H9 (cell line): Measurements from ENCODE around the gene PIGB. TPM values are rescaled to one million over a fixed set of nuclear protein-coding genes. Genes with fewer than 3 reads are reported as not detected.
A peak's percentile ranks its signal among the peaks of the same experiment; 100 is the strongest.

ENCODE experiments used
- DNase-seq: peaks from one replicate; pipeline ENCODE4 v3.0.0-alpha.2; 2017
- H2AFZ ChIP-seq: one replicate; pipeline ENCODE4 v1.6.1; 2013; ENCODE audit warnings: mild to moderate bottlenecking, low read length, control low read depth, moderate library complexity
- H2AK5ac ChIP-seq: 2 replicates; pipeline ENCODE4 v1.6.1; 2013; ENCODE audit warnings: low read length, control low read depth, mixed read lengths; ENCODE audit not compliant: insufficient read length
- H2BK120ac ChIP-seq: one replicate; pipeline ENCODE4 v1.6.1; 2013; ENCODE audit warnings: low read depth, mild to moderate bottlenecking, low read length, control low read depth, inconsistent platforms; ENCODE audit not compliant: poor library complexity, severe bottlenecking
- H2BK12ac ChIP-seq: 2 replicates; pipeline ENCODE4 v1.6.1; 2013; ENCODE audit warnings: low read length, control low read depth, mixed read lengths, low read depth; ENCODE audit not compliant: insufficient read length
- H2BK15ac ChIP-seq: 2 replicates; pipeline ENCODE4 v1.6.1; 2013; ENCODE audit warnings: low read depth, low read length, control low read depth
- H2BK20ac ChIP-seq: one replicate; pipeline ENCODE4 v1.6.1; 2013; ENCODE audit warnings: low read depth, mild to moderate bottlenecking, low read length, control low read depth, inconsistent platforms; ENCODE audit not compliant: poor library complexity, severe bottlenecking
- H2BK5ac ChIP-seq: 2 replicates; pipeline ENCODE4 v1.6.1; 2013; ENCODE audit warnings: low read length, control low read depth, mixed read lengths; ENCODE audit not compliant: insufficient read length
- H3K14ac ChIP-seq: 2 replicates; pipeline ENCODE4 v1.6.1; 2013; ENCODE audit warnings: low read length, control low read depth; ENCODE audit not compliant: insufficient read depth
- H3K18ac ChIP-seq: 2 replicates; pipeline ENCODE4 v1.6.1; 2013; ENCODE audit warnings: low read depth, mild to moderate bottlenecking, mixed read lengths, low read length, control low read depth; ENCODE audit not compliant: insufficient read length
- H3K23ac ChIP-seq: 2 replicates; pipeline ENCODE4 v1.6.1; 2013; ENCODE audit warnings: low read length, control low read depth, mixed read lengths, low read depth; ENCODE audit not compliant: insufficient read length
- H3K23me2 ChIP-seq: 2 replicates; pipeline ENCODE4 v1.6.1; 2013; ENCODE audit warnings: low read depth, mild to moderate bottlenecking, mixed read lengths, low read length, control low read depth; ENCODE audit not compliant: insufficient read length, poor library complexity, severe bottlenecking
- H3K27ac ChIP-seq: 2 replicates; pipeline ENCODE4 v1.5.1; 2013; ENCODE audit warnings: low read length, control low read depth, mixed read lengths, low read depth; ENCODE audit not compliant: insufficient read length
- H3K27me3 ChIP-seq: 2 replicates; pipeline ENCODE4 v1.6.1; 2013; ENCODE audit warnings: low read length, control low read depth, inconsistent platforms; ENCODE audit not compliant: insufficient read depth
- H3K4ac ChIP-seq: 2 replicates; pipeline ENCODE4 v1.6.1; 2013; ENCODE audit warnings: low read depth, mild to moderate bottlenecking, control low read depth, inconsistent platforms, low read length, moderate library complexity
- H3K4me1 ChIP-seq: 2 replicates; pipeline ENCODE4 v1.6.1; 2013; ENCODE audit warnings: low read length, control low read depth, inconsistent platforms; ENCODE audit not compliant: insufficient read depth
- H3K4me2 ChIP-seq: 2 replicates; pipeline ENCODE4 v1.6.1; 2013; ENCODE audit warnings: low read length, control low read depth, mixed read lengths; ENCODE audit not compliant: insufficient read length, insufficient read depth
- H3K56ac ChIP-seq: 2 replicates; pipeline ENCODE4 v1.6.1; 2013; ENCODE audit warnings: low read depth, mild to moderate bottlenecking, mixed read lengths, low read length, control low read depth; ENCODE audit not compliant: insufficient read length
- H3K79me1 ChIP-seq: 2 replicates; pipeline ENCODE4 v1.6.1; 2013; ENCODE audit warnings: low read depth, mild to moderate bottlenecking, moderate library complexity, low read length, control low read depth, inconsistent platforms; ENCODE audit not compliant: insufficient read depth, poor library complexity, severe bottlenecking
- H3K79me2 ChIP-seq: 2 replicates; pipeline ENCODE4 v1.6.1; 2013; ENCODE audit warnings: low read length, control low read depth, inconsistent platforms; ENCODE audit not compliant: insufficient read depth
- H3K9ac ChIP-seq: 2 replicates; pipeline ENCODE4 v1.6.1; 2013; ENCODE audit warnings: low read length, control low read depth, mixed read lengths; ENCODE audit not compliant: insufficient read length; ENCODE audit errors: extremely low read depth
- H3K9me3 ChIP-seq: one replicate; pipeline ENCODE4 v1.6.1; 2013; ENCODE audit warnings: low read depth, low read length, inconsistent platforms; ENCODE audit not compliant: control insufficient read depth
- H3T11ph ChIP-seq: one replicate; pipeline ENCODE4 v1.6.1; 2013; ENCODE audit warnings: mild to moderate bottlenecking, low read length, control low read depth, inconsistent platforms
- H4K20me1 ChIP-seq: one replicate; pipeline ENCODE4 v1.6.1; 2013; ENCODE audit not compliant: control insufficient read depth, insufficient read length, insufficient read depth
- H4K5ac ChIP-seq: 2 replicates; pipeline ENCODE4 v1.6.1; 2013; ENCODE audit warnings: low read depth, mild to moderate bottlenecking, mixed read lengths, low read length, control low read depth; ENCODE audit not compliant: insufficient read length
- H4K8ac ChIP-seq: replicated peaks from 2 replicates; pipeline ENCODE4 v1.6.1; 2013; ENCODE audit warnings: low read length, control low read depth, mixed read lengths, low read depth; ENCODE audit not compliant: insufficient read length
- H4K91ac ChIP-seq: 2 replicates; pipeline ENCODE4 v1.6.1; 2013; ENCODE audit warnings: low read depth, mild to moderate bottlenecking, moderate library complexity, mixed read lengths, low read length, control low read depth; ENCODE audit not compliant: insufficient read length
- H3K27ac Mint-ChIP-seq, 3 experiments: 2 replicates in 2 of 3; 3 replicates in 1 of 3; pipeline ENCODE4 v1.8.0; 2020 to 2021; ENCODE audit warnings: mixed read lengths in 3 of 3, mild to moderate bottlenecking in 1 of 3, moderate library complexity in 1 of 3
- H3K27me3 Mint-ChIP-seq: 2 replicates; pipeline ENCODE4 v1.8.0; 2021; ENCODE audit warnings: low read depth, mild to moderate bottlenecking, moderate library complexity, mixed read lengths
- H3K36me3 Mint-ChIP-seq, 3 experiments: 2 replicates in 2 of 3; 3 replicates in 1 of 3; pipeline ENCODE4 v1.8.0; 2020 to 2021; ENCODE audit warnings: low read depth in 3 of 3, mixed read lengths in 3 of 3; ENCODE audit not compliant: insufficient read depth in 1 of 3
- H3K4me1 Mint-ChIP-seq, 2 experiments: 2 replicates each; pipeline ENCODE4 v1.8.0; 2020; ENCODE audit warnings: mixed read lengths in 2 of 2
- H3K4me3 Mint-ChIP-seq, 2 experiments: 2 replicates in 1 of 2; 3 replicates in 1 of 2; pipeline ENCODE4 v1.8.0; 2020 to 2021; ENCODE audit warnings: mild to moderate bottlenecking in 2 of 2, mixed read lengths in 2 of 2, moderate library complexity in 1 of 2
- H3K9me3 Mint-ChIP-seq, 2 experiments: 2 replicates in 1 of 2; 3 replicates in 1 of 2; pipeline ENCODE4 v1.8.0; 2020; ENCODE audit warnings: mild to moderate bottlenecking in 2 of 2, mixed read lengths in 2 of 2, moderate library complexity in 1 of 2
- WGBS: extraction: QIAGEN DNeasy Blood & Tissue Kit; methylation state at CpG from one replicate; pipeline ENCODE4 v1.1.7; 2013; ENCODE audit warnings: missing lambda C conversion rate, low lambda C conversion rate, mixed read lengths; ENCODE audit not compliant: insufficient read length; ENCODE audit errors: extremely low coverage; 5-methylcytosine and 5-hydroxymethylcytosine counted together
- total RNA-seq: library from RNA; stranded (reverse); gene quantifications from 2 replicates; pipeline ENCODE4 v1.2.1, GENCODE V29; 2021
- TF ChIP-seq, protein P1 (sequence below): fragments of 200-600 bp; sonication (generic); conservative IDR thresholded peaks from 3 replicates; pipeline ENCODE4 v1.8.0; 2021; ENCODE audit warnings: antibody characterized with exemption, mild to moderate bottlenecking

PIGB gene
- total RNA-seq, 1 experiment from 2014 or later, result 6.7 TPM

GRCh38 chr15:55353025-55353424, 34.0 kb downstream of the PIGB start:
- Histone ChIP-seq H3K4me1 (no peaks in the 10 kb centered on the region; the same call in 1 of the 2 replicates), H2BK20ac (no peak overlapping the region), H3K79me1 (no peaks in the 10 kb centered on the region), H2BK5ac (no peak overlapping the region), H3K79me2 (no peaks in the 10 kb centered on the region), H2BK12ac (no peak overlapping the region), H4K91ac (no peak overlapping the region), H3K4ac (no peak overlapping the region), H3K27ac (no peak overlapping the region), H4K8ac (no peak overlapping the region), H4K5ac (no peak overlapping the region), H2AFZ (no peak overlapping the region), H3K23ac (no peak overlapping the region), H3K14ac (no peak overlapping the region), H2BK120ac (no peak overlapping the region), H2AK5ac (no peak overlapping the region), H3K23me2 (no peaks in the 10 kb centered on the region), H4K20me1 (no peaks in the 10 kb centered on the region), H3K18ac (no peak overlapping the region), H2BK15ac (no peak overlapping the region), H3K27me3 (no peaks in the 10 kb centered on the region), H3K4me2 (no peak overlapping the region), H3K9ac (no peak overlapping the region), H3T11ph (no peak overlapping the region), H3K56ac (no peak overlapping the region), H3K9me3 (no peaks in the 10 kb centered on the region)
- TF ChIP-seq, protein P1, sequence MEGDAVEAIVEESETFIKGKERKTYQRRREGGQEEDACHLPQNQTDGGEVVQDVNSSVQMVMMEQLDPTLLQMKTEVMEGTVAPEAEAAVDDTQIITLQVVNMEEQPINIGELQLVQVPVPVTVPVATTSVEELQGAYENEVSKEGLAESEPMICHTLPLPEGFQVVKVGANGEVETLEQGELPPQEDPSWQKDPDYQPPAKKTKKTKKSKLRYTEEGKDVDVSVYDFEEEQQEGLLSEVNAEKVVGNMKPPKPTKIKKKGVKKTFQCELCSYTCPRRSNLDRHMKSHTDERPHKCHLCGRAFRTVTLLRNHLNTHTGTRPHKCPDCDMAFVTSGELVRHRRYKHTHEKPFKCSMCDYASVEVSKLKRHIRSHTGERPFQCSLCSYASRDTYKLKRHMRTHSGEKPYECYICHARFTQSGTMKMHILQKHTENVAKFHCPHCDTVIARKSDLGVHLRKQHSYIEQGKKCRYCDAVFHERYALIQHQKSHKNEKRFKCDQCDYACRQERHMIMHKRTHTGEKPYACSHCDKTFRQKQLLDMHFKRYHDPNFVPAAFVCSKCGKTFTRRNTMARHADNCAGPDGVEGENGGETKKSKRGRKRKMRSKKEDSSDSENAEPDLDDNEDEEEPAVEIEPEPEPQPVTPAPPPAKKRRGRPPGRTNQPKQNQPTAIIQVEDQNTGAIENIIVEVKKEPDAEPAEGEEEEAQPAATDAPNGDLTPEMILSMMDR, result no peak
- no CpG with 5 or more reads among the region's 2 CpGs for WGBS
- peaks cover 12 to 14% of the 10 kb centered on the region in 2 experiments for H3K4me1 Mint-ChIP-seq
- H3K27ac Mint-ChIP-seq, result peak overlapping the region in 1 of 3 experiments; percentile 76; a peak in 2 of 7 replicates
- H3K9me3 Mint-ChIP-seq, result no peaks in the 10 kb centered on the region
- DNase-seq, result no peak
- no peaks in the 10 kb centered on the region for H3K27me3 Mint-ChIP-seq
- H3K4me3 Mint-ChIP-seq, result no peak overlapping the region
- no peaks in the 10 kb centered on the region; a peak in 1 of 7 replicates for H3K36me3 Mint-ChIP-seq
